GM18520 (cell line): ENCODE data around the gene KTI12.

Experiments
- ATAC-seq: cut with Tn5 transposase; IDR thresholded peaks from one replicate; pipeline ENCODE4 v1.9.1; 2021; ENCODE audit not compliant: unreplicated experiment

The KTI12 gene

DNA sequence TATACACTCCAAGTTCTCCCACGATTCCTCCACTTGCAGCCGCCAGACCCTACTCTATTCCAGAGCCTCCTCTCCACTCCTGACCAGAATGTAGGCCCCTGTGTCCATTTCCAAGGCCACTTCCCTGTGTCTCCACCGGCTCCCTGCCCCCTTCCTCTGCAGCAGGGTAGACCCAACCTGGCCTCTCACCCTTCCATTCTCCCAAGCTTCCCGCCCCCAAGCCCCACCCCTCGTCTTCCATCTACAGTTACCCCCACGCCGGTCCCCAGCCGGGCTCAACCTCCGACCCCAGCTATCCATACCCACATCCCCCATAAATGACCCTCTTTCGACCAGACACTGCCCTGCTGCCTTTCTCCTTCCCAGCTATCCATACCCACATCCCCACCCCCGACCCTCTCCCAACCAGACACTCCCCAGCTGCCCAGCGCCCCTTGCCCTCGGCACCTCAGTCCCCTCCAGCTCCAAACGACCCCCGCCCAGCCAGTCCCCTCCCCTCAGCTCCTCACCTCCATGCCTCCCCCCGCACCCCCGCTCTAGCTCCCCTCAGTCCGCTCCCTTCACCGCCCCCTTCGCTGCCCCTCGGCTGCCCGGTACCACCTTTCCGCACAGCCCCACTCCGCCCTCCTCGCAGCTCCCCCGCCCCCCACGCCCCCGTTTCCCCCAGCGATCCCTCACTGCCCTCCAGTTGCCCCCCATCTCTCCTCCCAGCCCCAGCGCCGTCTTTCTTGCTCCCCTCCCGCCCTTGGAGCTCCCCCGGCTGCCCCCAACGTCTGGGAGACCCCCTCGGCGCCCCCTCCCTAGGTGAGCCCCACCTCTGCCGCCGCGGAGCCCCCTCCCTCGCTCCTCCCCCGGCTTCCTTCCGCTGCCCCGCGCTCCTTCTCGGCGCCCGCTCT lies 43.8 kb downstream of the KTI12 start:
- no peak for ATAC-seq

DNA sequence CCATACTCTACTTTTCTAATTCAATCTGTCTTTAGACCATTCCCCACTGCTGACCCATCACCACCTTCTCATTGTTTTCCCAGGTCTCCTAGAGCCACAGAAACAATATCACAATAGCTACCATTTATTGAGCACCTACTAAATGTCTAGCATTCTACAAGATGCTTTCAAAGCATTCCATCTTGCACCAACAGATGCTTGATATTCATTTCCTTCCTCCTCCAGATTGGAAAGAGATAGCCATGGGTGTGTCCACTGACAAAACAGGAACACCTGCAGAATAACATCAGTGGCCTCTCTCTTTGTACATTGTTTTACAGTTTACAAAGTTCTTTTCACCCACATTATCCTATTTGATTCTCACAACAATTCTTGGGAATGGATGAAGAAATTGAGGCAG lies 45.4 kb downstream of the KTI12 start:
- no peak for ATAC-seq

DNA sequence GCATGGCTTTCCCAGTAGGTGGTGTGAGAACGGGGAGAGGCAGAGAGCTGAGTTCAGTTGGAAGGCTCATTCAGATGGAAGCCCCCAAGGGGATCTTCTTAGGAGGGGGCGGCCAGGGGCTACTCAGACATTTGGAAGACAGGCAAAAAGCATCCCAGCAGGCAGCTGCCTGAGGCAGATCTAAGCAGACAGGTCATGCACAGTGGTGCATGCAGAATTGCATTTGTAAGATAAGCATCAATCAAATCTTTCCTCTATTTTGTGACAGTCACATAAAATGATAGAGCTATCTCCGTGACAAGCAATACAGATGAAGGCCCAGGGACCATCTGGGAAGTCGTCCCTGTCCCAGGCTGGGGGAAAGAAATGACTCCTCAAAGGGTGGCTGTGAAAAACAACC lies 46.9 kb downstream of the KTI12 start:
- ATAC-seq: no peak

DNA sequence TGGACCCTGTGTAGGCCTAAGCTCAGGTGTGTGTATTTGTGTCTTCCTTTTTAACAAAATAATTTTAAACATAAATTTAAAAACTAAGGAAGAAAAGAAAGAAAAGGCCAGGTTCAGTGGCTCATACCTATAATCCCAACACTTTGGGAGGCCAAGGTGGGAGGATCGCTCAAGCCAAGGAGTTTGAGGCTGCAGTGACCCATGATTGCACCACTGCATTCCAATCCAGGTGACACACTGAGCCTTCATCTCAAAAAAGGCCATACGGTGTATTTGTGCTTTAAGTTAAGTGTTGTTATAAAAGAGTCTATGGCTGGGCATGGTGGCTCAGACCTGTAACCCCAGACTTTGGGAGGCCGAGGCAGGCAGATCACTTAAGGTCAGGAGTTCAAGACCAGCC lies 51.4 kb downstream of the KTI12 start:
- no peak for ATAC-seq
